Spleen (tissue), 7 donors: ENCODE measurements around the gene KCNT1.

Experiments used
- POLR2A ChIP-seq, 3 donors: fragments of 450-650 bp; IDR thresholded peaks; one replicate each; pipeline ENCODE4 v1.5.1; 2017; ENCODE audit warnings: antibody characterized with exemption in 3 of 3, mild to moderate bottlenecking in 1 of 3
- POLR2AphosphoS5 ChIP-seq, 3 donors: sonication (generic); formaldehyde crosslinking; IDR thresholded peaks; one replicate each; pipeline ENCODE4 v1.5.1; 2017; ENCODE audit warnings: antibody characterized with exemption in 3 of 3
- TF ChIP-seq, protein P1 (sequence below), 11 experiments: fragments of 200-600 bp in 7 of 11; fragments of 450-650 bp in 4 of 11; sonication (generic) in 4 of 11; IDR thresholded peaks in 8 of 11; conservative IDR thresholded peaks in 3 of 11; 1 replicate in 7 of 11; 2 replicates in 4 of 11; pipeline versions ENCODE4 v1.4.0 to v1.8.0; 2016 to 2021; ENCODE audit warnings: antibody characterized with exemption in 11 of 11, inconsistent platforms in 4 of 11, mild to moderate bottlenecking in 1 of 11
- donor health status: DM: no; HTN: no; CAD: no; lungs with moderate emphysema.
- donor health status: DM: no; HTN: no; CAD: no.
- donor health status: DM: no; HTN: no; CAD: no.

DNA sequence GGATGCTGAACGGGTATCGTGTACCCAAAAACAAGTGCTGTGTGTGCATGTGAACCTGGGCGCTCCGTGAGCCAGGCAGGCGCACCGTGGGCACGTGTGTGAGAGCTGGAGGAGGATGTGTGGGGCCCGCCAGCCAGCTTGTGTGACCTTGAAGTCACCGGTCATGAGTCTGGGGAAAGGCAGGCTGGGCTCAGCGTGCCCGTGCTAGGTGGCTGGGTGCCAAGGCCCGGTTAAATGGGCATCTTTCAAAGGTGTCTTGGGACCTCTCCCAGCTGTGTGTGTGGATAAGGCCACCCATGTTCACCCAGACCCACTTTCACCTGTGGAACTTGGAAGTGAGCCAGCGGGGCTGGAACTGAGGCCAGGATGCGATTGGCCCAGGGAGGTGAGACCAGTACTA, 3.4 kb downstream of the KCNT1 start:
- TF ChIP-seq, protein P1, sequence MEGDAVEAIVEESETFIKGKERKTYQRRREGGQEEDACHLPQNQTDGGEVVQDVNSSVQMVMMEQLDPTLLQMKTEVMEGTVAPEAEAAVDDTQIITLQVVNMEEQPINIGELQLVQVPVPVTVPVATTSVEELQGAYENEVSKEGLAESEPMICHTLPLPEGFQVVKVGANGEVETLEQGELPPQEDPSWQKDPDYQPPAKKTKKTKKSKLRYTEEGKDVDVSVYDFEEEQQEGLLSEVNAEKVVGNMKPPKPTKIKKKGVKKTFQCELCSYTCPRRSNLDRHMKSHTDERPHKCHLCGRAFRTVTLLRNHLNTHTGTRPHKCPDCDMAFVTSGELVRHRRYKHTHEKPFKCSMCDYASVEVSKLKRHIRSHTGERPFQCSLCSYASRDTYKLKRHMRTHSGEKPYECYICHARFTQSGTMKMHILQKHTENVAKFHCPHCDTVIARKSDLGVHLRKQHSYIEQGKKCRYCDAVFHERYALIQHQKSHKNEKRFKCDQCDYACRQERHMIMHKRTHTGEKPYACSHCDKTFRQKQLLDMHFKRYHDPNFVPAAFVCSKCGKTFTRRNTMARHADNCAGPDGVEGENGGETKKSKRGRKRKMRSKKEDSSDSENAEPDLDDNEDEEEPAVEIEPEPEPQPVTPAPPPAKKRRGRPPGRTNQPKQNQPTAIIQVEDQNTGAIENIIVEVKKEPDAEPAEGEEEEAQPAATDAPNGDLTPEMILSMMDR (IDR thresholded peaks at IDR 0.05 in 8 of 11, conservative IDR thresholded peaks at IDR 0.05 in 3 of 11) = no peak
- TF ChIP-seq POLR2A (IDR thresholded peaks at IDR 0.05) = no peak
- TF ChIP-seq POLR2AphosphoS5 (IDR thresholded peaks at IDR 0.05) = peak in 2 of 3 donors; percentile 5 to 52
